ENCODE results near the gene PEA15. TPM values are rescaled to one million over a fixed set of nuclear protein-coding genes. Genes with fewer than 3 reads are reported as not detected.

Gene PEA15
- polyA plus RNA-seq, 2 donors = 152 to 159 TPM

- Histone ChIP-seq H3K27me3 (ENCODE audit: control insufficient read depth in 1 of 2, insufficient read depth in 2 of 2, low read length in 2 of 2) (no peaks in the 10 kb centered on the region), H3K36me3 (ENCODE audit: control insufficient read depth in 2 of 2, insufficient read depth in 2 of 2, low read length in 1 of 2) (peaks cover 23 to 24% of the 10 kb centered on the region in 2 donors), H3K9me3 (ENCODE audit: control insufficient read depth in 2 of 2, insufficient read depth in 1 of 2, low read depth in 1 of 2, low read length in 1 of 2) (no peaks in the 10 kb centered on the region), H3K4me1 (ENCODE audit: control insufficient read depth in 2 of 2, insufficient read depth in 2 of 2, low read length in 1 of 2) (no peaks in the 10 kb centered on the region), H3K4me3 (ENCODE audit: low read depth in 1 of 2, low read length in 2 of 2) (no peak overlapping the region), H3K27ac (ENCODE audit: low read depth in 2 of 2, low read length in 1 of 2) (no peak overlapping the region)
- WGBS, 2 donors = 53 to 73% methylated on average over 4 of the region's 4 CpGs
Observed at GRCh38 chr1:160227034-160227433, 21.9 kb downstream of the PEA15 start.

DNA sequence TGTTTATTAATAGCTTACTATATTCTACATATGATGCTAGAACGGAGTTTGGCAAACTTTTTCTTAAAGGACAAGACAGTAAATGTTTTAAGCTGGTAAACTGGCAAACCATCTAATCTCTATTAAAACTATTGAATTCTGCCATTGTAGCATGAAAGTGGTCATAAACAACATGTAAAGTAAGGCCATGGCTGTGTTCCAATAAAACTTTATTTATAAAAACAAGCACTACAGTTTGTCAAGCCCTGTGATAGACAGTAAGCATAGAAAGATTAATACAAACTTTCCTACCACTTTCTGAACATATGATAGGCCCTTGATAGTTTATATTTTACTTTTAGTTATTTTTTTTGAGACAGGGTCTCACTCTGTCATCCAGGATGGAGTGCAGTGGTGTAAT, 22.4 kb downstream of the PEA15 start:
- H3K27me3 ChIP-seq (ENCODE audit: control insufficient read depth in 1 of 2, insufficient read depth in 2 of 2, low read length in 2 of 2) = no peaks in the 10 kb centered on the region
- no peak overlapping the region for H3K27ac ChIP-seq (ENCODE audit: low read depth in 2 of 2, low read length in 1 of 2)
- H3K4me1 ChIP-seq (ENCODE audit: control insufficient read depth in 2 of 2, insufficient read depth in 2 of 2, low read length in 1 of 2) = no peaks in the 10 kb centered on the region
- H3K4me3 ChIP-seq (ENCODE audit: low read depth in 1 of 2, low read length in 2 of 2) = no peak overlapping the region
- no peaks in the 10 kb centered on the region for H3K9me3 ChIP-seq (ENCODE audit: control insufficient read depth in 2 of 2, insufficient read depth in 1 of 2, low read depth in 1 of 2, low read length in 1 of 2)
- 76 to 80% methylated on average over 1 of the region's 1 CpG for WGBS, 2 donors
- H3K36me3 ChIP-seq (ENCODE audit: control insufficient read depth in 2 of 2, insufficient read depth in 2 of 2, low read length in 1 of 2) = peaks cover 21 to 24% of the 10 kb centered on the region in 2 donors

DNA sequence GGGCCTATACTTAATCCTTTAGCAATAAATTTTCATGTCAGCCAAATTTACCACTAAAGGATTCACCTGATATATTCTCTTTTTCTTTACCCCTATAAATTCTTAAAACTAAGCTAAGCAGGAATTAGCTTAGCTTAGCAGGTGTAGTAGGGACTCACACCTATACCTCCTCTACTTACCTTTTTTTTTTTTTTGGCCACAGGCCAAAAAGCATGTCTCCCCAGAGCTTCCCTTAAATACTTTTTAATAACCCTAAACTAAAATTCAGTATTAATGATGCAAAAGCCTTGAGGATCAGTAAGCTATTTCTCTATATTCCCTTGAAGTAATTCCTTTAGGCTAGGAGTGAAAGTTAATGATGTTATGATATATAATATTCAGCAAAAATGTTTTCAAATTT, 23.2 kb downstream of the PEA15 start:
- no peaks in the 10 kb centered on the region for H3K9me3 ChIP-seq (ENCODE audit: control insufficient read depth in 2 of 2, insufficient read depth in 1 of 2, low read depth in 1 of 2, low read length in 1 of 2)
- H3K27me3 ChIP-seq (ENCODE audit: control insufficient read depth in 1 of 2, insufficient read depth in 2 of 2, low read length in 2 of 2) = no peaks in the 10 kb centered on the region
- H3K27ac ChIP-seq (ENCODE audit: low read depth in 2 of 2, low read length in 1 of 2) = no peak overlapping the region
- no peaks in the 10 kb centered on the region for H3K4me1 ChIP-seq (ENCODE audit: control insufficient read depth in 2 of 2, insufficient read depth in 2 of 2, low read length in 1 of 2)
- peaks cover 19 to 20% of the 10 kb centered on the region in 2 donors for H3K36me3 ChIP-seq (ENCODE audit: control insufficient read depth in 2 of 2, insufficient read depth in 2 of 2, low read length in 1 of 2)
- no peak overlapping the region for H3K4me3 ChIP-seq (ENCODE audit: low read depth in 1 of 2, low read length in 2 of 2)

GRCh38 chr1:160232911-160233310, 27.7 kb downstream of the PEA15 start:
- Histone ChIP-seq H3K4me3 (ENCODE audit: low read depth in 1 of 2, low read length in 2 of 2) (no peak overlapping the region), H3K27ac (ENCODE audit: low read depth in 2 of 2, low read length in 1 of 2) (no peak overlapping the region), H3K36me3 (ENCODE audit: control insufficient read depth in 2 of 2, insufficient read depth in 2 of 2, low read length in 1 of 2) (peaks cover 3 to 6% of the 10 kb centered on the region in 2 donors), H3K9me3 (ENCODE audit: control insufficient read depth in 2 of 2, insufficient read depth in 1 of 2, low read depth in 1 of 2, low read length in 1 of 2) (no peaks in the 10 kb centered on the region), H3K27me3 (ENCODE audit: control insufficient read depth in 1 of 2, insufficient read depth in 2 of 2, low read length in 2 of 2) (no peaks in the 10 kb centered on the region), H3K4me1 (ENCODE audit: control insufficient read depth in 2 of 2, insufficient read depth in 2 of 2, low read length in 1 of 2) (no peaks in the 10 kb centered on the region)

DNA sequence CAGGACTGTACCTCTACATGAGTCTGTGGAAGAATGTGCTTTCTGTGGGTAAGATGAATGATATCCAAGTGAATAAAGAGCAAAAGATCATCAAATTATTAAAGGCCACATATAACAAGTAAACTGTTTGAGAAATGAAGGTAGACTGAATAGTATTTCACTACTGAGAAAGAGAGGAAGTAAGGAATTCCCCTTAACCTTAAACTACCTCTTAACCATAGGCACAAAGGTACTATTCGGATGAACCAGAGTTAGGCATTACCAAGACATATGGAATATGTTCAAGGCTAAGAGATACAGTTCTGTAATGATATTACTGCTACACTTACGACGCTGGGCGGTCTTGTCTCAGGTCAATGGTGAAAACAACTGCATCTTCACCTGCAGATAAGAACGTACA, 31.6 kb downstream of the PEA15 start:
- no peak overlapping the region for H3K4me3 ChIP-seq (ENCODE audit: low read depth in 1 of 2, low read length in 2 of 2)
- no peaks in the 10 kb centered on the region for H3K4me1 ChIP-seq (ENCODE audit: control insufficient read depth in 2 of 2, insufficient read depth in 2 of 2, low read length in 1 of 2)
- H3K27ac ChIP-seq (ENCODE audit: low read depth in 2 of 2, low read length in 1 of 2) = no peak overlapping the region
- no peaks in the 10 kb centered on the region for H3K27me3 ChIP-seq (ENCODE audit: control insufficient read depth in 1 of 2, insufficient read depth in 2 of 2, low read length in 2 of 2)
- H3K36me3 ChIP-seq (ENCODE audit: control insufficient read depth in 2 of 2, insufficient read depth in 2 of 2, low read length in 1 of 2) = peaks cover 15 to 17% of the 10 kb centered on the region in 2 donors
- 90% methylated on average over 5 of the region's 5 CpGs for WGBS, 2 donors
- no peaks in the 10 kb centered on the region for H3K9me3 ChIP-seq (ENCODE audit: control insufficient read depth in 2 of 2, insufficient read depth in 1 of 2, low read depth in 1 of 2, low read length in 1 of 2)

DNA sequence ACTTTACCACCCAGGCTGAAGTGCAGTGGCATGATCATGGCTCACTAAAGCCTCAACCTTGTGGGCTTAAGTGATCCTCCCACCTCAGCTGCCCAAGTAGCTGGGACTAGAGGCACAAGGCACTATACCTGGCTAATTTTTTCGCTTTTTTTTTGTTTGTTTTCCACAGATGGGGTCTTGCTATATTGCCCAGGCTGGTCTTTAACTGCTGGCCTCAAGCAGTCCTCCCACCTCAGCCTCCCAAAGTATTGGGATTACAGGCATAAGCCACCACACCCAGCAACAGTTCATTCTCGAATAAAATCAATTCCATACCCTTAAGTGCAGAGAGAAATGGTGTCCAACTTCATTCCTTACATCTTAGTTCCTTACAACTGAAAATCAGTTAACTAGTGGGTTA, 32.4 kb downstream of the PEA15 start:
- no peak overlapping the region for H3K27ac ChIP-seq (ENCODE audit: low read depth in 2 of 2, low read length in 1 of 2)
- no peaks in the 10 kb centered on the region for H3K9me3 ChIP-seq (ENCODE audit: control insufficient read depth in 2 of 2, insufficient read depth in 1 of 2, low read depth in 1 of 2, low read length in 1 of 2)
- H3K36me3 ChIP-seq (ENCODE audit: control insufficient read depth in 2 of 2, insufficient read depth in 2 of 2, low read length in 1 of 2) = peaks cover 15 to 17% of the 10 kb centered on the region in 2 donors
- no peak overlapping the region for H3K4me3 ChIP-seq (ENCODE audit: low read depth in 1 of 2, low read length in 2 of 2)
- no peaks in the 10 kb centered on the region for H3K4me1 ChIP-seq (ENCODE audit: control insufficient read depth in 2 of 2, insufficient read depth in 2 of 2, low read length in 1 of 2)
- 93 to 97% methylated on average over 2 of the region's 2 CpGs for WGBS, 2 donors
- H3K27me3 ChIP-seq (ENCODE audit: control insufficient read depth in 1 of 2, insufficient read depth in 2 of 2, low read length in 2 of 2) = no peaks in the 10 kb centered on the region

DNA sequence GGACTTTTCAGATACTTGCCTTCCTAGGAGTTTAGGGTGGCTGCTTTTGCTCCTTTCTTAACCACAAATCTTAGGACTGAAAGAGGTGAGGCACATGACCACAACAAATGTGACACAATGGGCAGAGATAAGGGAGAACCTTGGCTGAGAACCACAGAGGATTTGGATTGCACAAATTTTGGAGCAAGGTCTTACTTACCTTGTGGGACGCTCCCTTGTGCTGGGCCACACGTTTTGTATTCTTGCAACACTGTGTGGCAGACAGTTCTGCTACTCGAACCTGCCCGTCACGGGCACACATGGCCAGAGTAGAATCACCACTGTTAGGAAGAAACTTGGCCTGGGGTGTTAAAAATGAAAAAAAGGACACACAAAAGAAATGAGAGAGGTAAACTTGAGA, 33.2 kb downstream of the PEA15 start:
- 89% methylated on average over 5 of the region's 5 CpGs for WGBS, 2 donors
- Histone ChIP-seq H3K4me1 (ENCODE audit: control insufficient read depth in 2 of 2, insufficient read depth in 2 of 2, low read length in 1 of 2) (no peaks in the 10 kb centered on the region), H3K4me3 (ENCODE audit: low read depth in 1 of 2, low read length in 2 of 2) (no peak overlapping the region), H3K36me3 (ENCODE audit: control insufficient read depth in 2 of 2, insufficient read depth in 2 of 2, low read length in 1 of 2) (peaks cover 15 to 17% of the 10 kb centered on the region in 2 donors), H3K27ac (ENCODE audit: low read depth in 2 of 2, low read length in 1 of 2) (no peak overlapping the region), H3K9me3 (ENCODE audit: control insufficient read depth in 2 of 2, insufficient read depth in 1 of 2, low read depth in 1 of 2, low read length in 1 of 2) (no peaks in the 10 kb centered on the region), H3K27me3 (ENCODE audit: control insufficient read depth in 1 of 2, insufficient read depth in 2 of 2, low read length in 2 of 2) (no peaks in the 10 kb centered on the region)

- H3K36me3 ChIP-seq (ENCODE audit: control insufficient read depth in 2 of 2, insufficient read depth in 2 of 2, low read length in 1 of 2) = peaks cover 17% of the 10 kb centered on the region in 2 donors
Observed at GRCh38 chr1:160239582-160240299, 34.6 kb downstream of the PEA15 start.

DNA sequence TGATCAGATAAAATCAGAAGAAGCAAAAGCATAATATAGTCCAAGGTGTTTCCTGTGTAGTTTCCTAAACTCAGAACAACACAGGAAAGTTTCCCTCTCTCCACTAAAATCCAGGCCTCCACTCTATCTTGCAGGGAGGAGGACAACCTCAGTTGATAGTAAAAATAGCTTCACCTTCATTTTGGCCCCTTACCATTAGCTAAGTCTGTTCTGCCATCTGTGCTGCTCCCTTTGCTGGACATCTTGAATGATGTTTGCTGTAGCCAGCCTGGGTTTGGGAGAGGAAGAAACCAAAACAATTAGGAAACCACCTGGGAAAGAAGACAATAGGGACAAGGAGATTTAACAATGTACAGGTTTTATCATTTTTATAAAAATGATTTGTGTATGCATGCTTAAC, 38.6 kb downstream of the PEA15 start:
- no peaks in the 10 kb centered on the region for H3K27me3 ChIP-seq (ENCODE audit: control insufficient read depth in 1 of 2, insufficient read depth in 2 of 2, low read length in 2 of 2)
- no peak overlapping the region for H3K27ac ChIP-seq (ENCODE audit: low read depth in 2 of 2, low read length in 1 of 2)
- no peak overlapping the region for H3K4me3 ChIP-seq (ENCODE audit: low read depth in 1 of 2, low read length in 2 of 2)
- H3K4me1 ChIP-seq (ENCODE audit: control insufficient read depth in 2 of 2, insufficient read depth in 2 of 2, low read length in 1 of 2) = no peaks in the 10 kb centered on the region
- peaks cover 9 to 13% of the 10 kb centered on the region in 2 donors for H3K36me3 ChIP-seq (ENCODE audit: control insufficient read depth in 2 of 2, insufficient read depth in 2 of 2, low read length in 1 of 2)
- H3K9me3 ChIP-seq (ENCODE audit: control insufficient read depth in 2 of 2, insufficient read depth in 1 of 2, low read depth in 1 of 2, low read length in 1 of 2) = no peaks in the 10 kb centered on the region

More at GRCh38 chr1:160239582-160240299, 34.6 kb downstream of the PEA15 start:
- no peaks in the 10 kb centered on the region for H3K9me3 ChIP-seq (ENCODE audit: control insufficient read depth in 2 of 2, insufficient read depth in 1 of 2, low read depth in 1 of 2, low read length in 1 of 2)
- no peak overlapping the region for H3K4me3 ChIP-seq (ENCODE audit: low read depth in 1 of 2, low read length in 2 of 2)
- H3K27ac ChIP-seq (ENCODE audit: low read depth in 2 of 2, low read length in 1 of 2) = no peak overlapping the region
- no peaks in the 10 kb centered on the region for H3K27me3 ChIP-seq (ENCODE audit: control insufficient read depth in 1 of 2, insufficient read depth in 2 of 2, low read length in 2 of 2)
- 96% methylated on average over 24 of the region's 24 CpGs for WGBS, 2 donors
- H3K4me1 ChIP-seq (ENCODE audit: control insufficient read depth in 2 of 2, insufficient read depth in 2 of 2, low read length in 1 of 2) = no peaks in the 10 kb centered on the region

- H3K4me3 ChIP-seq (ENCODE audit: low read depth in 1 of 2, low read length in 2 of 2) = no peak overlapping the region
Observed at GRCh38 chr1:160244209-160244608, 39.0 kb downstream of the PEA15 start.

More at GRCh38 chr1:160244209-160244608, 39.0 kb downstream of the PEA15 start:
- WGBS, 2 donors = 62 to 80% methylated on average over 1 of the region's 1 CpG
- no peaks in the 10 kb centered on the region for H3K9me3 ChIP-seq (ENCODE audit: control insufficient read depth in 2 of 2, insufficient read depth in 1 of 2, low read depth in 1 of 2, low read length in 1 of 2)
- no peaks in the 10 kb centered on the region for H3K4me1 ChIP-seq (ENCODE audit: control insufficient read depth in 2 of 2, insufficient read depth in 2 of 2, low read length in 1 of 2)
- H3K27me3 ChIP-seq (ENCODE audit: control insufficient read depth in 1 of 2, insufficient read depth in 2 of 2, low read length in 2 of 2) = no peaks in the 10 kb centered on the region
- H3K36me3 ChIP-seq (ENCODE audit: control insufficient read depth in 2 of 2, insufficient read depth in 2 of 2, low read length in 1 of 2) = peaks cover 8 to 12% of the 10 kb centered on the region in 2 donors
- H3K27ac ChIP-seq (ENCODE audit: low read depth in 2 of 2, low read length in 1 of 2) = no peak overlapping the region
